Lung (tissue), 12 donors: Measurements from ENCODE around the gene SASH1. TPM values are rescaled to one million over a fixed set of nuclear protein-coding genes. Genes with fewer than 3 reads are reported as not detected.

Experiments used
- ATAC-seq: fragments of 200-7000 bp; cut with Tn5 transposase; one replicate; pipeline ENCODE4 v1.9.1; 2020; ENCODE audit warnings: moderate number of reproducible peaks; ENCODE audit not compliant: insufficient read depth, low FRiP score
- DNase-seq, 3 donors: peaks; one replicate each; pipeline ENCODE4 v3.0.0-alpha.2; 2013 to 2017
- H3K27ac ChIP-seq, 2 donors: one replicate each; pipeline ENCODE4 v1.5.1; 2013; ENCODE audit warnings: mild to moderate bottlenecking in 2 of 2, moderate library complexity in 2 of 2, control low read depth in 1 of 2, inconsistent platforms in 1 of 2, low read depth in 1 of 2, low read length in 1 of 2
- H3K27me3 ChIP-seq, 3 donors: one replicate each; pipeline ENCODE4 v1.5.1; 2013; ENCODE audit warnings: low read length in 2 of 3; ENCODE audit not compliant: control insufficient read depth in 3 of 3, insufficient read depth in 3 of 3
- H3K36me3 ChIP-seq, 4 donors: one replicate each; pipeline ENCODE4 v1.5.1; 2013; ENCODE audit warnings: low read length in 4 of 4, mild to moderate bottlenecking in 1 of 4, moderate library complexity in 1 of 4; ENCODE audit not compliant: control insufficient read depth in 4 of 4, insufficient read depth in 4 of 4
- H3K4me1 ChIP-seq, 5 donors: one replicate each; pipeline ENCODE4 v1.5.1; 2013; ENCODE audit warnings: low read length in 5 of 5, mild to moderate bottlenecking in 2 of 5, moderate library complexity in 1 of 5; ENCODE audit not compliant: control insufficient read depth in 5 of 5, insufficient read depth in 5 of 5
- H3K4me3 ChIP-seq: one replicate; pipeline ENCODE4 v1.5.1; 2013; ENCODE audit warnings: mild to moderate bottlenecking, control low read depth, moderate library complexity
- H3K9ac ChIP-seq, 2 donors: one replicate each; pipeline ENCODE4 v1.5.1; 2013; ENCODE audit warnings: low read length in 2 of 2, control low read depth in 1 of 2; ENCODE audit not compliant: insufficient read depth in 1 of 2
- H3K9me3 ChIP-seq, 4 donors: one replicate each; pipeline ENCODE4 v1.5.1; 2013; ENCODE audit warnings: low read length in 3 of 4, mild to moderate bottlenecking in 1 of 4, moderate library complexity in 1 of 4; ENCODE audit not compliant: control insufficient read depth in 4 of 4, insufficient read depth in 3 of 4
- CTCF ChIP-seq: IDR thresholded peaks from 2 replicates; pipeline ENCODE4 v1.5.1; 2012; ENCODE audit warnings: mild to moderate bottlenecking; ENCODE audit errors: control extremely low read depth, extremely low read depth
- WGBS, 2 donors: extraction: QIAGEN DNeasy Blood & Tissue Kit; methylation state at CpG; one replicate each; pipeline ENCODE4 v1.1.7; 2013; 5-methylcytosine and 5-hydroxymethylcytosine counted together
- polyA plus RNA-seq, 2 donors: library from polyadenylated mRNA; stranded (reverse); fragments of 200-250 nt; gene quantifications; one replicate each; pipeline ENCODE4 v1.2.1, GENCODE V29; 2013
- total RNA-seq, 2 donors: library from RNA; depleted of rRNA in 1 of 2; stranded (reverse); fragments of >200 nt in 1 of 2; gene quantifications; one replicate each; pipeline ENCODE4 v1.2.1, GENCODE V29; 2014 to 2021
- donor health status: control.
- donor health status: control.
- donor health status: Bipolar disorder and iron deficiency.
- donor health status: healthy.
- donor health status: DM: yes; HTN: yes; CAD: no.

SASH1 gene
- total and polyA plus RNA-seq, 4 donors: 18.8 to 114 (median 42.2) TPM

GRCh38 chr6:148535976-148536375, 193.3 kb downstream of the SASH1 start:
- peaks cover 0 to 35% (median 6%) of the 10 kb centered on the region in 5 donors for H3K4me1 ChIP-seq
- H3K36me3 ChIP-seq: peaks cover 23 to 54% (median 40%) of the 10 kb centered on the region in 4 donors
- no peak for TF ChIP-seq CTCF
- H3K27me3 ChIP-seq: no peaks in the 10 kb centered on the region
- H3K9ac ChIP-seq: no peak overlapping the region
- no peak overlapping the region for H3K27ac ChIP-seq
- ATAC-seq (no peak), DNase-seq (no peak)
- H3K4me3 ChIP-seq: no peak overlapping the region
- WGBS, 2 donors: 92% methylated on average over 3 of the region's 3 CpGs
- no peaks in the 10 kb centered on the region for H3K9me3 ChIP-seq

- H3K9ac ChIP-seq: peak overlapping the region in 1 of 2 donors; percentile 34
- H3K36me3 ChIP-seq: peaks cover 22 to 49% (median 39%) of the 10 kb centered on the region in 4 donors
- H3K27ac ChIP-seq: peak overlapping the region in 1 of 2 donors; percentile 71
- peaks cover 0 to 36% (median 8%) of the 10 kb centered on the region in 5 donors for H3K4me1 ChIP-seq
- no peak overlapping the region for H3K4me3 ChIP-seq
- ATAC-seq (no peak), DNase-seq (peak; percentile 75 to 90 (median 86))
- no peaks in the 10 kb centered on the region for H3K9me3 ChIP-seq
- WGBS, 2 donors: 69 to 75% methylated on average over 13 of the region's 13 CpGs
- no peak for TF ChIP-seq CTCF
- no peaks in the 10 kb centered on the region for H3K27me3 ChIP-seq
These were observed 195.9 kb downstream of the SASH1 start for GRCh38 chr6:148538261-148539190.

DNA sequence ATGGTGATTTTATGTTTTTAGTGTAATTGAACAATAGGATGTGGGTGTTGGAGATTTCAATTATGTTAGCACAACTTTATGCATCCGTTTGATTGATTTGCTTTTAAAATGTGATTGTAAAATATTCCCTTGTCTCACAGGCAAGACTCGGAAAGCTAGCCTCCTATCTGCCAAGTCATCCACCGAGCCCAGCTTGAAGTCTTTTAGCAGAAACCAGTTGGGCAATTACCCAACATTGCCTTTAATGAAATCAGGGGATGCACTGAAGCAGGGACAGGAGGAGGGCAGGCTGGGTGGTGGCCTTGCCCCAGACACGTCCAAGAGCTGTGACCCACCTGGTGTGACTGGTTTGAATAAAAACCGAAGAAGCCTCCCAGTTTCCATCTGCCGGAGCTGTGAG, 200.9 kb downstream of the SASH1 start:
- H3K27me3 ChIP-seq: no peaks in the 10 kb centered on the region
- H3K27ac ChIP-seq: no peak overlapping the region
- WGBS, 2 donors: 85 to 89% methylated on average over 6 of the region's 6 CpGs
- peaks cover 0 to 39% (median 26%) of the 10 kb centered on the region in 5 donors for H3K4me1 ChIP-seq
- ATAC-seq (no peak), DNase-seq (peak in 1 of 3 donors; percentile 54)
- no peaks in the 10 kb centered on the region for H3K9me3 ChIP-seq
- TF ChIP-seq CTCF: no peak
- no peak overlapping the region for H3K9ac ChIP-seq
- no peak overlapping the region for H3K4me3 ChIP-seq
- H3K36me3 ChIP-seq: peaks cover 34 to 50% (median 43%) of the 10 kb centered on the region in 4 donors
